Cerebellar cortex (tissue), 1 donor: Measurements from ENCODE around the gene EMX2.

ENCODE experiments used
- DNase-seq: peaks from one replicate; pipeline ENCODE4 v3.0.0-alpha.2; 2015; ENCODE audit warnings: low spot score

Gene EMX2

GRCh38 chr10:117544711-117545140 is 2.2 kb downstream of the EMX2 start:
- no peak for DNase-seq

- DNase-seq: no peak
Measured at GRCh38 chr10:117545141-117546019, 2.8 kb downstream of the EMX2 start.

GRCh38 chr10:117546020-117546580 is 3.6 kb downstream of the EMX2 start:
- DNase-seq: no peak

GRCh38 chr10:117546581-117547015 is 4.1 kb downstream of the EMX2 start:
- DNase-seq: no peak

- DNase-seq: no peak
Measured at GRCh38 chr10:117547016-117547715, 4.6 kb downstream of the EMX2 start.

- DNase-seq: no peak
Measured at GRCh38 chr10:117547716-117548668, 5.4 kb downstream of the EMX2 start.

GRCh38 chr10:117549100-117549585 is 6.6 kb downstream of the EMX2 start:
- no peak for DNase-seq

GRCh38 chr10:117550076-117550475 is 7.5 kb downstream of the EMX2 start:
- DNase-seq: no peak

- no peak for DNase-seq
Measured at GRCh38 chr10:117550599-117551329, 8.2 kb downstream of the EMX2 start.

- DNase-seq: no peak
Measured at GRCh38 chr10:117551330-117552155, 9.0 kb downstream of the EMX2 start.

GRCh38 chr10:117552156-117552631 is 9.6 kb downstream of the EMX2 start:
- no peak for DNase-seq

GRCh38 chr10:117552701-117553141 is 10.2 kb downstream of the EMX2 start:
- no peak for DNase-seq

- no peak for DNase-seq
Measured at GRCh38 chr10:117553142-117553814, 10.7 kb downstream of the EMX2 start.

GRCh38 chr10:117553815-117554172 is 11.2 kb downstream of the EMX2 start:
- no peak for DNase-seq

- no peak for DNase-seq
Measured at GRCh38 chr10:117554241-117554814, 11.8 kb downstream of the EMX2 start.

GRCh38 chr10:117555017-117555416 is 12.5 kb downstream of the EMX2 start:
- DNase-seq: no peak

- DNase-seq: no peak
Measured at GRCh38 chr10:117555863-117556262, 13.3 kb downstream of the EMX2 start.

- DNase-seq: no peak
Measured at GRCh38 chr10:117556356-117556755, 13.8 kb downstream of the EMX2 start.

GRCh38 chr10:117559712-117560111 is 17.2 kb downstream of the EMX2 start:
- DNase-seq: no peak
